GM21447 (cell line): ENCODE data around the gene EMSY.
"Not testable (repeated sequence)": the region's sequence is repeated elsewhere in the genome, so short reads cannot be mapped to it uniquely, and the experiment has no call there.

Source experiments
- ATAC-seq: cut with Tn5 transposase; IDR thresholded peaks from one replicate; pipeline ENCODE4 v1.9.1; 2021; ENCODE audit not compliant: unreplicated experiment

Gene EMSY

GRCh38 chr11:76562541-76562940, 117.7 kb downstream of the EMSY start:
- ATAC-seq, result no peak

- no peak for ATAC-seq
These were observed 119.5 kb downstream of the EMSY start for GRCh38 chr11:76564364-76564763.

GRCh38 chr11:76566811-76567210, 122.0 kb downstream of the EMSY start:
- no peak for ATAC-seq

DNA sequence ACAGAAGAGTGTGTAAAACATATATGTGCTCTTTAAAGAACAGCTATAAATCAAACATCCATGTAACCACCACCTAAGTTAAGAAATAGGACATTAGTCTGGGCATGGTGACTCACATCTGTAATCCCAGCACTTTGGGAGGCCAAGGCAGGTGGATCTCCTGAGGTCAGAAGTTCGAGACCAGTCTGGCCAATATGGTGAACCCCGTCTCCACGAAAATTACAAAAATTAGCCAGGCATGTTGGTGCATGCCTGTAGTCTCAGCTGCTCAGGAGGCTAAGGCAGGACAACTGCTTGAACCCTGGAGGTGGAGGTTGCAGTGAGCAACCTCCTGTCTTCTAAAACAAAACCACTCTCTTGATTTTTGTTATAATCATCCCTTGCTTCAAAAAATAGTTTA, 122.4 kb downstream of the EMSY start:
- ATAC-seq, result no peak

DNA sequence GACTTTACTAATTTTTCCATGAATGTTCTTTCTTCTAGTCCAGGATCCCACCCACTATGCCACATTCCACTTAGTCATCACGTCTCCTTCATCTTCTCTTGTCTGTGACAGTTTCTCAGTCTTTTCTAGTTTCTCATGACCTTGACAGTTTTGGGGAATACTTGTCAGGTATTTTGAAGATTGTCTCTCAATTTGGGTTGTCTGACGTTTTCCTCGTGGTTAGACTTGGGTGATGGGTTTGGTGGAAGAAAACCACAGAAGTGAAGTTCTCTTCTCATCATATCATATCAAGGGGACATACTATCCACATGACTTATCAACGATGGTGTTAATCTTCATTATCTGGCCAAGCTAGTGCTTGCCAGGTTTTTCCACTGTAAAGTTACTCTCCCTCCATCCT, 123.3 kb downstream of the EMSY start:
- no peak for ATAC-seq

- ATAC-seq, result no peak
These were observed 123.8 kb downstream of the EMSY start for GRCh38 chr11:76568621-76569020.

DNA sequence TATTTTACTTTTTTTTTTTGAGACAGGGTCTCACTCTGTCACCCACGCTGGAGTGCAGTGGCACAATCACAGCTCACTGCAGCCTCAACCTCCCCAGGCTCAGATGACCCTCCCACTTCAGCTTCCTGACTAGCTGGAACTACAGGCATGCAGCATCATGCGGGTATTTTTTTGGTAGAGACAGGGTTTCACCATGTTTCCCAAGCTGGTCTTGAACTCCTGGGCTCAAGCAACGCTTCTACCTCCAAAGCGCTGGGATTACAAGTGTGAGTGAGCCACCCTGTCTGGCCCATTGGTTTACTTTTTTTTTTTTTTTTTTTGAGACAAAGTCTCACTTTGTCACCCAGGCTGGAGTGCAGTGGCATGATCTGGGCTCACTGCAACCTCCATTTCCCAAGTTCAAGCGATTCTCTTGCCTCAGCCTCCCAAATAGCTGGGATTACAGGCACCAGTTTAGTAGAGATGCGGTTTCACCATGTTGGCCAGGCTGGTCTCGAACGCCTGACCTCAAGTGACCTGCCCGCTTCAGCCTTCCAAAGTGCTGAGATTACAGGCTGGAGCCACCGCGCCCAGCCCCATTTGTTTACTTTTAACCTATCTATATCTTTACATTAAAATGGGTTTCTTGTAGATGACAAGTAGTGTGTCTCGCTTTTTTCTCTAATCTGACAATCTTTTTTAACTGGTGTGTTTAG, 127.5 kb downstream of the EMSY start:
- not testable (repeated sequence) for ATAC-seq

DNA sequence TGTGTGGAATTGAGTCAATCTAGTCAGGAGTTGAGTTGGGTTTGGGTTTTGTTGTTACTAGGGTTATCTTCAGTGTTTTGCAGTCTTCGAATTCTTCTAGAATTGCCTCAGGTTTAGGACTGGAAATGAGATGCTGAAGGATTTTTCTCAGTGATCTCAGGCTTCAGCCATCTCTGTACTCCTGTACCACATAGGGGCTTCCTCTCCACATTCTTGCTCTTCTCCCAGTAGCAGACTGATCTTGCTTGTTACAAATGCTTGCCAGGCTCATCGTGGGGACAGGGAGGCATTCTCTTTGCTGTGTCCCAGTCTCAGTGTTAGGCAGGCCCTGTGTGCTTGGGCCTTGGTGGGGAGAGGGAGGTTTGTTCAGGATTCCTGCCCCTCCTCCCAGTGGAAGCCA, 129.6 kb downstream of the EMSY start:
- no peak for ATAC-seq

DNA sequence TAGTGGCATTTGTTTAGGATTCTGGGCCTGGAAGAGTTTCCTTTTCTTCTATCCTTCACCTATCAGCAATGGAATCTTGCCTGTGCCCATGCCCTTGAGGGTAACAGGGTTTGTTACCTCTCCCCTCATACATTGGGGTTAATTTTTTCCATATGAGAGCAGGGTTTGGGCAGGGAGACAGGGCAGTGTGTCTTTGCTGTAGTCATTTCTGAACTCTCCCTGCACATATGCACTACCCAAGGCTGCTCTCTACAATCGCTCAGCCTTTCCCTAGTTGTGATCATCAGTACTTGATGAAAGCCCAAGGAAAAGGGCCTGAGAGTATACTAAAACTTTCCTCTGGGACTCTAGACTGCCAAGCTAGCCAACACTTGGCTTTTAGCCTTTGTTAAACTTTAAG, 130.1 kb downstream of the EMSY start:
- ATAC-seq, result no peak

DNA sequence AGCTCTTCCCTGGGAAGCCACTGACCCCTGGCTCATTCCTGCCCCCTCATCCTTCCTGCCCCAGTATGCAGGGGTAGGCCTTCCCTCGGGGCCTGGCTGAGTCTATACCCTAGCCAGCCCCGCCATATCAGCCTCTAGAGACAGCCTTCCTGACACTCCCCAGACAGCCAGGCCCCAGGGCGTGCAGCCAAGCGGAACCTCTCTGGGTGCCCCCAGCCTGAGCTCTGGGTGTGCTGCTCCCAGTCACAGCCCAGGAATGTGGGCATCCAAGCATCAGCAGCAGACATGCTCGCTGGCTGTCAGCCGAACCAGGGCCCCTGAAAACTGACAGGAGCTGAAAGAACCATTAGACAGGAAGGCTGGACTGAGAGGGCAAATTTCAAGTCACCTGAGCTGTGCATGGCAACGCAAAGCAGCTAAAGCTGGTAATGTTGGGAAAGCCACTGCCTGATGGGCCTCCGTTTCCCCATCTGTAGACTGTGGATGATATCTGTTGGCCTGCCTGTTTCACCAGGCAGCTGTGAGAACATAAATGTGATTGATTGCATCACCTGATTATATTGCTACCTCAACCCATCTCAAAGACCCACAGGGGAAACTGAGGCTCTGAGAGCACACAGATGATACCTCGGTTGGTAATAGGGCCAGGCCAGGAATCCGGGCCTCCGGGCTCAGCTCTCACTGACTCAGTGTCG, 132.6 kb downstream of the EMSY start:
- no peak for ATAC-seq

DNA sequence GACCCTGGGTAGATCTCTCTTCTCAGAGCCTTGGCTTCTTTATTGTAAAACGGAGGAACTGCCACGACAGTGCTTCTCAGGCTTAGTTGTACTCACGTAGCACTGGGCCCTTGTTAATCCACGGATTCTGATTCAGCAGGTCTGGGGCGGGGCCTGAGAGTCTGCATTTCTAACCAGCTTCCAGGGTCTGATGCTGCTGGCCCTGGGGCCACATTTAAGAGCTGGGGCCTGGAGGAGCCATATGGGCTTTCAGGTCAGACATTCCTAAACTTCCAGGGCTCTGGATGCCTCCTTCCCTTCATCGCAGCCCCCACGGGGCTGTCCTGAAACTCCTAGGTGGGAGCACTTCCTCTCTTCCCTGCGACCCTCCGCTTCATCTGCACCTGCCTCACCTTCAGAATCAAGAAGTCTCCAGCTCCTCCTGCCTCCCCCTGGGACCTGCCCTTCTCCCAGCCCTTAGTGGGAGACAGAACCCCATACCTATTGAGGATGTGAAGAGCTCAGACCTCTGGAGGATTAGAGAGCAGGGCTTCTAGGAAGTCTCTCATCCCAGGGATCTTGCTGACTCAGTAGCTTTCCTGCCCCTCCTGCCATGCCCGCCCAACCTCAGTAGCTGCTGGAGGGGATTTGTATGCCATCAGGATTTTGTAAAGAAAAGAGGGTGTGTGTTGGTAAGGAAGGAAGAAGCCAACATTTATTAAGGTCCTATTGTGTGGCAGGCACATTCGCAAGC, 133.3 kb downstream of the EMSY start:
- no peak for ATAC-seq

GRCh38 chr11:76578654-76579055, 133.8 kb downstream of the EMSY start:
- ATAC-seq, result no peak

- no peak for ATAC-seq
These were observed 134.4 kb downstream of the EMSY start for GRCh38 chr11:76579056-76579751.

GRCh38 chr11:76579752-76580151, 134.9 kb downstream of the EMSY start:
- no peak for ATAC-seq

DNA sequence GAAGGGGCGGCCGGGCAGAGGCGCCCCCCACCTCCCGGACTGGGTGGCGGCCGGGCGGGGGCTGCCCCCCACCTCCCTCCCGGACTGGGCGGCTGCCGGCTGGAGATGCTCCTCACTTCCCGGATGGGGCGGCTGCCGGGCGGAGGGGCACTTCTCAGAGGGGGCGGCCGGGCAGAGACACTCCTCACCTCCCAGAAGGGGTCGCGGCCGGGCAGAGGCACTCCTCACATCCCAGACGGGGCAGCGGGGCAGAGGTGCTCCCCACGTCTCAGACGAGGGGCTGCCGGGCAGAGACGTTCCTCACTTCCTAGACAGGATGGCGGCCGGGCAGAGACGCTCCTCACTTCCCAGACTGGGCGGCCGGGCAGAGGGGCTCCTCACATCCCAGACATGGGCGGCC, 137.7 kb downstream of the EMSY start:
- ATAC-seq, result not testable (repeated sequence)

GRCh38 chr11:76587820-76588454, 143.1 kb downstream of the EMSY start:
- ATAC-seq, result no peak

DNA sequence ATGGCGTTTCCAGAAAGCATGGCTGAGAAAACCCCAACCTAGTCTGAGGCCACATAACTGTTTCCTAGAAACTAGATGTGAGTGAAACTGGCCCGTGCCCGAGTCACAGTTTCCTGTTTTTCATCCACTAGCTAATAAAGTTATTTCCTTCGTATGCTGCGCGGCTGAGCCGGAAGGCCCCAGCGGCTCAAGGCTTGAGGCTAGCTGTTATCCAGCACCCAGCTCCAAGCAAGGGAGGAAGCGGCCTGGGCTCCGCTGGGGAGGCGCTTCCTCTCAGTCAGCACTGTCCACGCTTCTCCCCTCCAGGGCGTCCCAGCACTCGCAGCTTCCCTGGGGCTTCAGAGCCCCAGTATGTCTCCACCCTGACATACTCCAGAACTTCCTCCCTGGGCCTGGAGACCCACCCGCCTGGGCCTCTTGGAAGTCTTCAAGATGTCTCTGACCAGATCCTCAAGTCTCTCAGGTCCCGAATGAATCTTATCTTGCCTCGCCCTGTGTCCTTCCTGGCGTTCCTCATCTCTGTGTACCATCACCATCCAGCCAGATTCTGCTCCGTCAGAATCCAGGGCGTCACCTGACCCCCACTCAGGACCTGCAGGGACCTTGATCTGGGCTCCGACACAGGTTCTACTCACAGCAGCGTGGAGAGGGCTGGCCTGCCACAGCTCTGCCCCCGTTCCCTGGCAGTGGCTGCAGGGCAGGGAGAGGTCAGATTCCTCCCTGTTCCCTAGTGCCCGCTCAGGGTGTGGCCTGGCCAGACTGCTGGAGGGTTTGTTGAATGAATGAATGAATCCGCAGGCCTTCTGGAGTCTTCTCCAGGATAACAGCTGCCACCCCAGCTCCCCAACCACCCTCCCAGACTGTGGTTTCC, 143.9 kb downstream of the EMSY start:
- no peak for ATAC-seq

GRCh38 chr11:76589477-76589876, 144.7 kb downstream of the EMSY start:
- ATAC-seq, result no peak

GRCh38 chr11:76589964-76590950, 145.4 kb downstream of the EMSY start:
- ATAC-seq, result no peak
